Fibroblast of the aortic adventitia (primary cell): ENCODE results near the gene ARHGEF40. TPM values are rescaled to one million over a fixed set of nuclear protein-coding genes. Genes with fewer than 3 reads are reported as not detected.
A peak's percentile ranks its signal among the peaks of the same experiment; 100 is the strongest.

Experiments
- DNase-seq: peaks from one replicate; pipeline ENCODE4 v3.0.0-alpha.2; 2010; ENCODE audit warnings: low read depth
- H3K4me3 ChIP-seq: 2 replicates; pipeline ENCODE4 v1.5.1; 2011; ENCODE audit warnings: low read depth, mild to moderate bottlenecking, control low read depth, low read length, moderate library complexity
- CTCF ChIP-seq: IDR thresholded peaks from 2 replicates; pipeline ENCODE4 v1.5.1; 2011; ENCODE audit warnings: mild to moderate bottlenecking, low read length, control low read depth, inconsistent platforms; ENCODE audit not compliant: insufficient read depth
- total RNA-seq: library from RNA; depleted of rRNA; stranded (reverse); fragments of >200 nt; gene quantifications from 2 replicates; pipeline ENCODE4 v1.2.3, GENCODE V29; 2012; ENCODE audit warnings: low replicate concordance

The ARHGEF40 gene
- total RNA-seq, 1 donor = 47.4 TPM

GRCh38 chr14:21060614-21061346, 9.3 kb upstream of the ARHGEF40 start:
- TF ChIP-seq CTCF = no peak
- H3K4me3 ChIP-seq = no peak overlapping the region
- DNase-seq = no peak

- H3K4me3 ChIP-seq = no peak overlapping the region
Measured at GRCh38 chr14:21061347-21061668, 8.8 kb upstream of the ARHGEF40 start.

GRCh38 chr14:21063479-21063878, 6.6 kb upstream of the ARHGEF40 start:
- DNase-seq = peak; percentile 82
- TF ChIP-seq CTCF = no peak
- no peak overlapping the region for H3K4me3 ChIP-seq

More at GRCh38 chr14:21061347-21061668, 8.8 kb upstream of the ARHGEF40 start:
- DNase-seq = no peak
- no peak for TF ChIP-seq CTCF

GRCh38 chr14:21066882-21067502, 3.1 kb upstream of the ARHGEF40 start:
- DNase-seq = no peak
- H3K4me3 ChIP-seq = no peak overlapping the region
- peak; percentile 37 for TF ChIP-seq CTCF

- peak; percentile 71 for TF ChIP-seq CTCF
- H3K4me3 ChIP-seq = peak overlapping the region; percentile 81
- DNase-seq = peak; percentile 69
Measured at GRCh38 chr14:21068521-21069387, 1.4 kb upstream of the ARHGEF40 start.

- H3K4me3 ChIP-seq = peak overlapping the region; percentile 81
- DNase-seq = peak; percentile 47
- TF ChIP-seq CTCF = no peak
Measured at GRCh38 chr14:21069388-21070082, 569 bp upstream of the ARHGEF40 start.
